ACHN (cell line): Measurements from ENCODE around the gene RGS3.

ENCODE experiments used
- DNase-seq: peaks from one replicate; pipeline ENCODE4 v3.0.0-alpha.2; 2015
- in situ Hi-C: cut with HindIII; loops from 2 replicates; pipeline ENCODE4 v1.10.0; 2017; ENCODE audit warnings: low sequenced_read_pairs, low pct_ligation_motif_present, low pct_unique_long_range_greater_than_20kb

The RGS3 gene

DNA sequence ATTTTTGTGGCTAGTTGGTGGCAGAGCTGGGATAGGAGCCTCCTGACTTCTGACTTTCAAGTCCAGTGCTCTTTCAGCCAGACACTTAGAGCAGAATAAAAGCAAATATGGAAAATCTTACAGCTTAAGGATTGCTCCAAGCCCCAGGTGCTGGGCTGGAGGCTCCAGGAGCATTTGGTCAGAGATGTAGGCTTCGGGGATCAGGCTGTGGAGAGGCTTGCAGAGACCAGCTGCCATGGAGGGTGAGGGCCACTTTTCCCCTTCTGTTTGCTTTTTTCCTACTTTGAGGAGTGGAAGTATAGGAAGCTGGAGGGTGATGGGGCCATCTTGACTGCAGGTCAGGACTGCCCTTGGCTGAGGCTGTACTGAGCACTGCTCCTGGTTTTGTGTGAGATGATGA, 58.9 kb downstream of the RGS3 start:
- in situ Hi-C loops = no loop called here
- DNase-seq = no peak

DNA sequence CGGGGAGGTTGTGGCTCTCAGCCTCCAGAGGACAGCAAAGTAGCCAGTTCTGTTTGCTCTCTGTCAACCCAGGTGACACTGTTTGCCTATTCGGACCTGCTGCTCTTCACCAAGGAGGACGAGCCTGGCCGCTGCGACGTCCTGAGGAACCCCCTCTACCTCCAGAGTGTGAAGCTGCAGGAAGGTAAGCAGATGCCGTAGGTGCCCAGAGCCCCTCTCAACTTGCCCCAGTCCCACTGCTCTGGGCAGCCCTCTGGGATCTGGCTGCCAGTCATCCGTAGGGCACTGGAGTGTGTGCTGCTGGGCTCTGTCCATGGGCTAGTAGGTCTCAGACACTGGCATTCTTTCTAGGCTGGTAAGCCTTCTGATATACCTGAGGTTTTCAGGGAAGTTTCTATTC, 59.3 kb downstream of the RGS3 start:
- in situ Hi-C loops = no loop called here

GRCh38 chr9:113523421-113524141, 60.1 kb downstream of the RGS3 start:
- no peak for DNase-seq
- in situ Hi-C loops = no loop called here

More for the DNA sequence above, 59.3 kb downstream of the RGS3 start:
- DNase-seq = no peak

DNA sequence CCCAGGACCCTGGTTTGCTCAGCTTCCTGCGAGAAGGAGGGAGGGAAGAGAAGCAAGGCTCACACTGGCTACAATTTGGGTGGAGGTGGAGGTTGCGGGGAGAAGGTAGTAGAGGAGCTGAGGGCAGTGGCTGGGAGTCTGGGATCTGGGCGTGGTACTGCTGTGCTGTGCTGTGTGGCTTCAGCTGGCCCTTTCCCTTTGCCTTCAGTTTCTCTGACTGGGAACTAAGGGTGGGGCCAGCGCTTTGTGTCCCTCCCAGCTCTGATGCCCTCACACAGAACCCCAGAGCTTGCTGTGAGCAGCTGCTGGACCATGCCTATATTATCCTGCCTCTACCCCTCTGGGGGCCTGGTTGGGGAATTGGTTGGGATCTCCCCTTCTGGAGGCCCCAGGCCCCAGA, 60.9 kb downstream of the RGS3 start:
- DNase-seq = no peak
- in situ Hi-C loops = no loop called here

GRCh38 chr9:113525205-113525604, 61.7 kb downstream of the RGS3 start:
- DNase-seq = no peak
- in situ Hi-C loops = no loop called here

GRCh38 chr9:113525831-113526230, 62.3 kb downstream of the RGS3 start:
- DNase-seq = no peak
- in situ Hi-C loops = no loop called here

GRCh38 chr9:113526231-113526746, 62.8 kb downstream of the RGS3 start:
- in situ Hi-C loops = no loop called here
- DNase-seq = no peak

DNA sequence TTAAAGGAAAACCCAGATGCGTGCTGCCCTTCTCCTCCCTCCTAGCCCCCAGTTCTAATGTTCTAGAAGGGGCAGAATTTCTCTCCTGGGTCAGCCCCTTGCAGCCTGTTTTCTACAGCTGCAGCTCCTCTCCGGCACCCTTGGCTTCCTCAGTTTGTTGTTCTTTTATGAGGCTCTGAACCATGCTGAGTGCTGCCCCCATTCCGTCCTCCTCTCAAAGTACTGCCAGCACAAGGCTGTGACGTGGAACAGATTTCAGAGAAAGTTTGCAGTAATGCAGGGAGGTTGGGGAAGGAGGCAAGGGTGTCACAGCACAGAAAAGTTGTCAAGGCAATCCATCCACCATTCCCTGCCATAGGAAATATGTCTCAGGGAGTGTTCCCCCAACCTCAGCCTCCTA, 63.3 kb downstream of the RGS3 start:
- DNase-seq = no peak
- in situ Hi-C loops = no loop called here

- in situ Hi-C loops = no loop called here
- no peak for DNase-seq
Observed at GRCh38 chr9:113528088-113528487, 64.6 kb downstream of the RGS3 start.

DNA sequence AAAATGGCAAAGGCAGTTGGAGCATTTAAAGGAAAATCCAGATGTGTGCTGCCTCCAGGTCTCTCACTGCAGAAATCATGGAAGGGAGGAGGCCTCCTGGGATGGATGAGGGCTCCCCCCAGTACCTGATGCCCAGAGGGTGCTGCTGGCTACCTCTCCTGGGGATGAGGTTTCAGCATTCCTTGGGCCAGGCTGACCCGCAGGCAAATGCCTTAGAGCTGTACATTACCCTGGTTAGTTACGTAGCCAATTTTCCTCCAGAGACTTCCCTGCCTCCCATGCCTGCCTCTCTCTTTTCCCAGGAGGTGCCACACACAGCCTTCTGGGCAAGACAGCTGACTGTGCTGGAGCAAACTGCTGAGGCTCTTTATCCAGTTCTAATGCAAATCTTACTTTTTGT, 65.3 kb downstream of the RGS3 start:
- no peak for DNase-seq
- in situ Hi-C loops = no loop called here

- in situ Hi-C loops = no loop called here
- no peak for DNase-seq
Observed at GRCh38 chr9:113529336-113530009, 65.9 kb downstream of the RGS3 start.

- no peak for DNase-seq
- in situ Hi-C loops = no loop called here
Observed at GRCh38 chr9:113530022-113530635, 66.6 kb downstream of the RGS3 start.

GRCh38 chr9:113530942-113531341, 67.4 kb downstream of the RGS3 start:
- in situ Hi-C loops = no loop called here
- DNase-seq = no peak

DNA sequence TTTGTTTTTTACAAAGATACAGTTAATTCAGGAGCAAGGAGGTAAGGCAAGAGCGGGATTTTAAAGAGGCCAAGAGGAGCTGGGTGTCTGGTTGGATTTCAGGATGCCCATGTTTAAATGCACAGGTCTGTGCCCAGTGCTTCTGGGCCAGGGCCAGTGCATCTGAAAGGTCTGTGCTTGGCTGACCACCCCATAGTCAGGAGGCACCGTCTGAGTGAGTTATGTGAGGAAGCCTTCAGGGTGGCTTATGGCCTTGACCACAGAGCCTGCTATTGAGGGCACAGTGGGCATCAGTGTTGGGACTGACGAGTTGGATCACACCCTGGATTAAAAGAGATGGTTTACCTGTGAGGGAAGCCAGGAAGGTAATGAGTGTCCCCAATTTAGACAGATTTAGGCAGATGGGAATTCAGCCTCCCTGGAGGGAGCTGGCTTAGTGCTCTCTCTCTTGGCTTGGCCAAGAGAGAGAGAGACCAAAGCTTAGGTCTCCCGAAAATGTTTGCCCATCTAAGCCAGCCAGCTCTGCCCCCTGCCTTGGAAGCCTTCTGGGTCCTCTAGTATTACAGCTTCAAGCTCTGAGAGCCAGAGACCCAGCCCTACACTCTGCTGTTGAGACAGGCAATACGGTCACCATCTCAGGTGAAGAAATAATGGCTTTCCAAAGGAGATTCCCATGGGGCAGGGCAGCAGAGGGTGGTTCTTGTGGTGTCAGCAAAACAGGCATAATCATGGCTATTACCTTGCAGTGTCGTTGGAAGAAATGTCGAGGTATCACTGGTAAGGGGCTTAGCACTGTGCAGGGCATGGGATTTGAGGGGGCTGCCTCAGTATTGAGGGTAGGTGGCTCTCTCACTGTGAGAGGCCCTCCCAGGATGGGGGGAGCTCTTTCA, 68.6 kb downstream of the RGS3 start:
- in situ Hi-C loops = no loop called here
- no peak for DNase-seq

GRCh38 chr9:113532809-113533190, 69.3 kb downstream of the RGS3 start:
- in situ Hi-C loops = no loop called here
- DNase-seq = no peak

DNA sequence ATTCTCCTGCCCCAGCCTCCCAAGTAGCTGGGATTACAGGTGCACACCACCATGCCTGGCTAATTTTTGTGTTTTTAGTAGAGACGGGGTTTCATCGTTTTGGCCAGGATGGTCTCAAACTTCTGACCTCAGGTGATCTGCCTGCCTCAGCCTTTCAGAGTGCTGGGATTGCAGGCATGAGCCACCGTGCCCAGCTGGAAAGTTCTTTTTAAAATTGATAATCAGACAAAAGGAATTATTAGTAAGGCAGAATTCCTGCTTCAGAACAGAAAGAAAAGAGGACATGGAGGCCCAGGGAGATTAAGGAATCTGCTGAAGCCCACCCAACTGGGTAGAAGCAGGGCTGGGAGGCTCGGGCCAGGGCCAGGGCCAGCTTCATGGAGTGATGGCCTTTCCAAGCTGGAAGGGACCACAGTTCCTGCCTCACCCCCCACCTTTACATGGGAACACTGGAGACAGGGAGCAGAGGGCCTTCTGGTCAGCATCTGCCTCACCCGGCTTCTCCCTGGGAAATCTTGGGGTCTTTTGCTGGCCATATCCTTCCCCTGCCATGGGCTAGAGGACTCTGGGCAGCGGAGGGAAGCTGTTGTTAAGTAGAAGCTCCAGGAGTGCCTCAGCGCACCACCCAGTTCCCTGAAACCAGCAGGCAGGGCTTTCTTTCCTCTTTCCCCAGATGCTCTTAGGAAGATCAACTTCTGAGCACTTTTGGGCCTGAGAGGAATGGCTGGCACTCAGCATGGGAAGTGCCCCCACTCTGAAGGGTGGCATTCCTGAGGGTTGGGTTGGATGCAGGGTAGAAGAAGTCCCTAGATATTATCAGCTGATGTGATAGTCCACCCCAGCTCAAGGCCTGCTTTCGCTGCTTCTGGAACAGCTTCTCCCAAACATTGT, 70.1 kb downstream of the RGS3 start:
- in situ Hi-C loops = no loop called here
- no peak for DNase-seq

GRCh38 chr9:113535756-113536155, 72.2 kb downstream of the RGS3 start:
- DNase-seq = no peak
- in situ Hi-C loops = no loop called here

DNA sequence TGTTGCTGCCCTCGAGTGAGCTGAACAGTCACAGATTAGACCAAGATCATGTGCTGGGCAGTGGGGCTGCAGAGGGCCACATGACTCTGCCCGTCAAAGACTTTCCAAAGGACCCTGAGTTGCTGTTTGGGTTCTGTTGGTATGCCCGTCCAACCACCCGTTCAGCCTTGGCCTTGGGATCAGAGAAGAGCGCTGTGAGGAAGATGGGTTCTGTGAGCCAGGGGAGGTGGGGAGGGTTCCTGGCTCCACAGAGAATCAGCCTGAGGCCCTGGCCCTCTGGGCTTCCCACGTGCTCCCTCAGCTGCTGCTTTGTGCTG, 72.6 kb downstream of the RGS3 start:
- in situ Hi-C loops = no loop called here
- no peak for DNase-seq
